H9 (cell line): ENCODE measurements around the gene DHCR7. TPM values are rescaled to one million over a fixed set of nuclear protein-coding genes. Genes with fewer than 3 reads are reported as not detected.

Source experiments
- DNase-seq: peaks from one replicate; pipeline ENCODE4 v3.0.0-alpha.2; 2017
- H2AFZ ChIP-seq: one replicate; pipeline ENCODE4 v1.6.1; 2013; ENCODE audit warnings: mild to moderate bottlenecking, low read length, control low read depth, moderate library complexity
- H2AK5ac ChIP-seq: 2 replicates; pipeline ENCODE4 v1.6.1; 2013; ENCODE audit warnings: low read length, control low read depth, mixed read lengths; ENCODE audit not compliant: insufficient read length
- H2BK120ac ChIP-seq: one replicate; pipeline ENCODE4 v1.6.1; 2013; ENCODE audit warnings: low read depth, mild to moderate bottlenecking, low read length, control low read depth, inconsistent platforms; ENCODE audit not compliant: poor library complexity, severe bottlenecking
- H2BK12ac ChIP-seq: 2 replicates; pipeline ENCODE4 v1.6.1; 2013; ENCODE audit warnings: low read length, control low read depth, mixed read lengths, low read depth; ENCODE audit not compliant: insufficient read length
- H2BK15ac ChIP-seq: 2 replicates; pipeline ENCODE4 v1.6.1; 2013; ENCODE audit warnings: low read depth, low read length, control low read depth
- H2BK20ac ChIP-seq: one replicate; pipeline ENCODE4 v1.6.1; 2013; ENCODE audit warnings: low read depth, mild to moderate bottlenecking, low read length, control low read depth, inconsistent platforms; ENCODE audit not compliant: poor library complexity, severe bottlenecking
- H2BK5ac ChIP-seq: 2 replicates; pipeline ENCODE4 v1.6.1; 2013; ENCODE audit warnings: low read length, control low read depth, mixed read lengths; ENCODE audit not compliant: insufficient read length
- H3K14ac ChIP-seq: 2 replicates; pipeline ENCODE4 v1.6.1; 2013; ENCODE audit warnings: low read length, control low read depth; ENCODE audit not compliant: insufficient read depth
- H3K18ac ChIP-seq: 2 replicates; pipeline ENCODE4 v1.6.1; 2013; ENCODE audit warnings: low read depth, mild to moderate bottlenecking, mixed read lengths, low read length, control low read depth; ENCODE audit not compliant: insufficient read length
- H3K23ac ChIP-seq: 2 replicates; pipeline ENCODE4 v1.6.1; 2013; ENCODE audit warnings: low read length, control low read depth, mixed read lengths, low read depth; ENCODE audit not compliant: insufficient read length
- H3K23me2 ChIP-seq: 2 replicates; pipeline ENCODE4 v1.6.1; 2013; ENCODE audit warnings: low read depth, mild to moderate bottlenecking, mixed read lengths, low read length, control low read depth; ENCODE audit not compliant: insufficient read length, poor library complexity, severe bottlenecking
- H3K27ac ChIP-seq: 2 replicates; pipeline ENCODE4 v1.5.1; 2013; ENCODE audit warnings: low read length, control low read depth, mixed read lengths, low read depth; ENCODE audit not compliant: insufficient read length
- H3K27me3 ChIP-seq: 2 replicates; pipeline ENCODE4 v1.6.1; 2013; ENCODE audit warnings: low read length, control low read depth, inconsistent platforms; ENCODE audit not compliant: insufficient read depth
- H3K4ac ChIP-seq: 2 replicates; pipeline ENCODE4 v1.6.1; 2013; ENCODE audit warnings: low read depth, mild to moderate bottlenecking, control low read depth, inconsistent platforms, low read length, moderate library complexity
- H3K4me1 ChIP-seq: 2 replicates; pipeline ENCODE4 v1.6.1; 2013; ENCODE audit warnings: low read length, control low read depth, inconsistent platforms; ENCODE audit not compliant: insufficient read depth
- H3K4me2 ChIP-seq: 2 replicates; pipeline ENCODE4 v1.6.1; 2013; ENCODE audit warnings: low read length, control low read depth, mixed read lengths; ENCODE audit not compliant: insufficient read length, insufficient read depth
- H3K56ac ChIP-seq: 2 replicates; pipeline ENCODE4 v1.6.1; 2013; ENCODE audit warnings: low read depth, mild to moderate bottlenecking, mixed read lengths, low read length, control low read depth; ENCODE audit not compliant: insufficient read length
- H3K79me1 ChIP-seq: 2 replicates; pipeline ENCODE4 v1.6.1; 2013; ENCODE audit warnings: low read depth, mild to moderate bottlenecking, moderate library complexity, low read length, control low read depth, inconsistent platforms; ENCODE audit not compliant: insufficient read depth, poor library complexity, severe bottlenecking
- H3K79me2 ChIP-seq: 2 replicates; pipeline ENCODE4 v1.6.1; 2013; ENCODE audit warnings: low read length, control low read depth, inconsistent platforms; ENCODE audit not compliant: insufficient read depth
- H3K9ac ChIP-seq: 2 replicates; pipeline ENCODE4 v1.6.1; 2013; ENCODE audit warnings: low read length, control low read depth, mixed read lengths; ENCODE audit not compliant: insufficient read length; ENCODE audit errors: extremely low read depth
- H3K9me3 ChIP-seq: one replicate; pipeline ENCODE4 v1.6.1; 2013; ENCODE audit warnings: low read depth, low read length, inconsistent platforms; ENCODE audit not compliant: control insufficient read depth
- H3T11ph ChIP-seq: one replicate; pipeline ENCODE4 v1.6.1; 2013; ENCODE audit warnings: mild to moderate bottlenecking, low read length, control low read depth, inconsistent platforms
- H4K20me1 ChIP-seq: one replicate; pipeline ENCODE4 v1.6.1; 2013; ENCODE audit not compliant: control insufficient read depth, insufficient read length, insufficient read depth
- H4K5ac ChIP-seq: 2 replicates; pipeline ENCODE4 v1.6.1; 2013; ENCODE audit warnings: low read depth, mild to moderate bottlenecking, mixed read lengths, low read length, control low read depth; ENCODE audit not compliant: insufficient read length
- H4K8ac ChIP-seq: replicated peaks from 2 replicates; pipeline ENCODE4 v1.6.1; 2013; ENCODE audit warnings: low read length, control low read depth, mixed read lengths, low read depth; ENCODE audit not compliant: insufficient read length
- H4K91ac ChIP-seq: 2 replicates; pipeline ENCODE4 v1.6.1; 2013; ENCODE audit warnings: low read depth, mild to moderate bottlenecking, moderate library complexity, mixed read lengths, low read length, control low read depth; ENCODE audit not compliant: insufficient read length
- H3K27ac Mint-ChIP-seq, 3 experiments: 2 replicates in 2 of 3; 3 replicates in 1 of 3; pipeline ENCODE4 v1.8.0; 2020 to 2021; ENCODE audit warnings: mixed read lengths in 3 of 3, mild to moderate bottlenecking in 1 of 3, moderate library complexity in 1 of 3
- H3K27me3 Mint-ChIP-seq: 2 replicates; pipeline ENCODE4 v1.8.0; 2021; ENCODE audit warnings: low read depth, mild to moderate bottlenecking, moderate library complexity, mixed read lengths
- H3K36me3 Mint-ChIP-seq, 3 experiments: 2 replicates in 2 of 3; 3 replicates in 1 of 3; pipeline ENCODE4 v1.8.0; 2020 to 2021; ENCODE audit warnings: low read depth in 3 of 3, mixed read lengths in 3 of 3; ENCODE audit not compliant: insufficient read depth in 1 of 3
- H3K4me1 Mint-ChIP-seq, 2 experiments: 2 replicates each; pipeline ENCODE4 v1.8.0; 2020; ENCODE audit warnings: mixed read lengths in 2 of 2
- H3K4me3 Mint-ChIP-seq, 2 experiments: 2 replicates in 1 of 2; 3 replicates in 1 of 2; pipeline ENCODE4 v1.8.0; 2020 to 2021; ENCODE audit warnings: mild to moderate bottlenecking in 2 of 2, mixed read lengths in 2 of 2, moderate library complexity in 1 of 2
- H3K9me3 Mint-ChIP-seq, 2 experiments: 2 replicates in 1 of 2; 3 replicates in 1 of 2; pipeline ENCODE4 v1.8.0; 2020; ENCODE audit warnings: mild to moderate bottlenecking in 2 of 2, mixed read lengths in 2 of 2, moderate library complexity in 1 of 2
- WGBS: extraction: QIAGEN DNeasy Blood & Tissue Kit; methylation state at CpG from one replicate; pipeline ENCODE4 v1.1.7; 2013; ENCODE audit warnings: missing lambda C conversion rate, low lambda C conversion rate, mixed read lengths; ENCODE audit not compliant: insufficient read length; ENCODE audit errors: extremely low coverage; 5-methylcytosine and 5-hydroxymethylcytosine counted together
- total RNA-seq: library from RNA; stranded (reverse); gene quantifications from 2 replicates; pipeline ENCODE4 v1.2.1, GENCODE V29; 2021
- TF ChIP-seq, protein P1 (sequence below): fragments of 200-600 bp; sonication (generic); conservative IDR thresholded peaks from 3 replicates; pipeline ENCODE4 v1.8.0; 2021; ENCODE audit warnings: antibody characterized with exemption, mild to moderate bottlenecking

The DHCR7 gene
- total RNA-seq, 1 experiment from 2014 or later: 124 TPM

DNA sequence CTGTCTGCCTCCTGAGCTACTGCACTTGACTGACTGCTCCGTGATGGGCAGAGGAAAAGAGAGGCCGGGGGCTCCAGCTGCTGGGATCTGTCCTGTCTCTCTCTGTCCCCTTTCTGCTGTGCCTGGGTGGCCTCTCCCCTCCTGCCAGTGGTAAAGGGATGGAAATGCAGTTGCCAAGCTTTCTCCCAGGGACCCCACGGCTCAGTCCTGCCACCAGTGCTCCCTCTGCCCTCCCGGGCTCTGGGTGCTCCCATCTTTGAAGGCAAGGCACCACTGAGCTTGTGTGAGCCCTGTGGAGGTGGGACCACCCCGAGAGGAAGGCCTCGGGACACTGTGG lies 36.8 kb upstream of the DHCR7 start:
- no peak overlapping the region for H3T11ph ChIP-seq
- no peak for DNase-seq
- H3K56ac ChIP-seq: no peak overlapping the region
- no peaks in the 10 kb centered on the region for H3K9me3 ChIP-seq
- WGBS: no CpG with 5 or more reads among the region's 6 CpGs
- no peak overlapping the region for H2BK5ac ChIP-seq
- H3K79me1 ChIP-seq: no peaks in the 10 kb centered on the region
- Mint-ChIP-seq H3K27me3 (no peaks in the 10 kb centered on the region), H3K4me3 (no peak overlapping the region), H3K4me1 (peaks cover 4 to 6% of the 10 kb centered on the region in 2 experiments; a peak in 3 of 4 replicates), H3K36me3 (peaks cover 28 to 71% (median 50%) of the 10 kb centered on the region in 3 experiments; a peak in 6 of 7 replicates), H3K27ac (no peak overlapping the region), H3K9me3 (no peaks in the 10 kb centered on the region)
- no peak overlapping the region for H4K8ac ChIP-seq
- no peak overlapping the region for H3K23ac ChIP-seq
- H3K14ac ChIP-seq: no peak overlapping the region
- H2BK120ac ChIP-seq: no peak overlapping the region
- H3K18ac ChIP-seq: no peak overlapping the region
- H2BK20ac ChIP-seq: no peak overlapping the region
- no peak overlapping the region for H3K9ac ChIP-seq
- H4K5ac ChIP-seq: no peak overlapping the region
- H2AK5ac ChIP-seq: no peak overlapping the region
- no peak overlapping the region for H2AFZ ChIP-seq
- TF ChIP-seq, protein P1, sequence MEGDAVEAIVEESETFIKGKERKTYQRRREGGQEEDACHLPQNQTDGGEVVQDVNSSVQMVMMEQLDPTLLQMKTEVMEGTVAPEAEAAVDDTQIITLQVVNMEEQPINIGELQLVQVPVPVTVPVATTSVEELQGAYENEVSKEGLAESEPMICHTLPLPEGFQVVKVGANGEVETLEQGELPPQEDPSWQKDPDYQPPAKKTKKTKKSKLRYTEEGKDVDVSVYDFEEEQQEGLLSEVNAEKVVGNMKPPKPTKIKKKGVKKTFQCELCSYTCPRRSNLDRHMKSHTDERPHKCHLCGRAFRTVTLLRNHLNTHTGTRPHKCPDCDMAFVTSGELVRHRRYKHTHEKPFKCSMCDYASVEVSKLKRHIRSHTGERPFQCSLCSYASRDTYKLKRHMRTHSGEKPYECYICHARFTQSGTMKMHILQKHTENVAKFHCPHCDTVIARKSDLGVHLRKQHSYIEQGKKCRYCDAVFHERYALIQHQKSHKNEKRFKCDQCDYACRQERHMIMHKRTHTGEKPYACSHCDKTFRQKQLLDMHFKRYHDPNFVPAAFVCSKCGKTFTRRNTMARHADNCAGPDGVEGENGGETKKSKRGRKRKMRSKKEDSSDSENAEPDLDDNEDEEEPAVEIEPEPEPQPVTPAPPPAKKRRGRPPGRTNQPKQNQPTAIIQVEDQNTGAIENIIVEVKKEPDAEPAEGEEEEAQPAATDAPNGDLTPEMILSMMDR: no peak
- no peak overlapping the region for H2BK12ac ChIP-seq
- H3K27ac ChIP-seq: no peak overlapping the region
- H3K4ac ChIP-seq: no peak overlapping the region
- no peak overlapping the region for H3K4me2 ChIP-seq
- H2BK15ac ChIP-seq: no peak overlapping the region
- H4K91ac ChIP-seq: no peak overlapping the region
- no peaks in the 10 kb centered on the region for H4K20me1 ChIP-seq
- H3K23me2 ChIP-seq: no peaks in the 10 kb centered on the region
- H3K79me2 ChIP-seq: no peaks in the 10 kb centered on the region
- no peaks in the 10 kb centered on the region for H3K27me3 ChIP-seq
- no peaks in the 10 kb centered on the region for H3K4me1 ChIP-seq
